Heart right ventricle (tissue), 16 donors: ENCODE measurements around the gene FBXO24. TPM values are rescaled to one million over a fixed set of nuclear protein-coding genes. Genes with fewer than 3 reads are reported as not detected.
"Not testable (repeated sequence)": the region's sequence is repeated elsewhere in the genome, so short reads cannot be mapped to it uniquely, and the experiment has no call there.

Experiments used
- ATAC-seq, 8 donors: fragments of 200-7000 bp; cut with Tn5 transposase; one replicate each; pipeline ENCODE4 v1.9.1; 2020; ENCODE audit warnings: mild to moderate bottlenecking in 8 of 8, moderate library complexity in 8 of 8, moderate number of reproducible peaks in 1 of 8
- DNase-seq, 2 donors: peaks; one replicate each; pipeline ENCODE4 v3.0.0-alpha.2; 2020
- H3K27ac ChIP-seq, 10 donors: fragments of 200-600 bp; sonication (generic) in 2 of 10; one replicate each; pipeline versions ENCODE4 v1.5.0 to v1.8.0; 2020 to 2022; ENCODE audit warnings: mild to moderate bottlenecking in 3 of 10
- H3K27me3 ChIP-seq, 7 donors: fragments of 200-600 bp; one replicate each; pipeline ENCODE4 v1.8.0; 2021 to 2022; ENCODE audit warnings: mild to moderate bottlenecking in 2 of 7
- H3K36me3 ChIP-seq, 9 donors: fragments of 200-600 bp; sonication (generic) in 1 of 9; one replicate each; pipeline versions ENCODE4 v1.5.0 to v1.8.0; 2020 to 2022; ENCODE audit warnings: mild to moderate bottlenecking in 2 of 9
- H3K4me1 ChIP-seq, 9 donors: fragments of 200-600 bp; sonication (generic) in 1 of 9; one replicate each; pipeline versions ENCODE4 v1.5.0 to v1.8.0; 2020 to 2022; ENCODE audit warnings: mild to moderate bottlenecking in 4 of 9
- H3K4me3 ChIP-seq, 10 donors: fragments of 200-600 bp; sonication (generic) in 2 of 10; one replicate each; pipeline versions ENCODE4 v1.5.0 to v1.8.0; 2020 to 2022; ENCODE audit warnings: mild to moderate bottlenecking in 7 of 10, moderate library complexity in 2 of 10
- H3K9me3 ChIP-seq, 11 donors: fragments of 200-600 bp in 10 of 11; sonication (generic) in 2 of 11; one replicate each; pipeline versions ENCODE4 v1.5.0 to v1.8.0; 2013 to 2022; ENCODE audit warnings: mild to moderate bottlenecking in 2 of 11, control low read depth in 1 of 11, moderate library complexity in 1 of 11
- WGBS, 2 donors: extraction: QIAGEN DNeasy Blood & Tissue Kit; methylation state at CpG; one replicate each; pipeline ENCODE4 v1.1.7; 2013; ENCODE audit warnings: inconsistent platforms in 1 of 2; 5-methylcytosine and 5-hydroxymethylcytosine counted together
- intact Hi-C, 10 donors: fragments of 100-400 bp; cut with DNase I; formaldehyde crosslinking; loops; one replicate each; pipeline versions ENCODE4 v1.11.1 to v1.14.2; 2022
- polyA plus RNA-seq, 2 donors: library from polyadenylated mRNA; stranded (reverse); fragments of 200-250 nt; gene quantifications; one replicate each; pipeline ENCODE4 v1.2.3, GENCODE V29; 2013
- total RNA-seq, 10 donors: library from RNA; stranded (reverse); fragmentation: NEBNext Ultra II Directional in 3 of 10; extraction: Animal tissue kit (Norgen Biotek cat#: 25700) in 3 of 10; gene quantifications; one replicate each; pipeline versions ENCODE4 v1.2.1 to v1.2.4, GENCODE V29; 2021 to 2023
- TF ChIP-seq, protein P1 (sequence below), 9 donors: fragments of 200-600 bp; sonication (generic) in 2 of 9; IDR thresholded peaks; one replicate each; pipeline versions ENCODE4 v1.5.0 to v1.8.0; 2021 to 2022; ENCODE audit warnings: antibody characterized with exemption in 9 of 9, mild to moderate bottlenecking in 5 of 9, moderate library complexity in 1 of 9
- donor health status: Arrhythmogenic right ventricular cardiomyopathy.
- donor health status: ischemic (EF 13 %, LVEDD 7.1; RV severe dilation, severe dysfunction).
- donor health status: healthy with polysubstance abuse.
- donor health status: DM: no; HTN: yes; CAD: no.
- donor health status: DM: no; HTN: no; CAD: no.
- donor health status: ischemic (EF 25% LVEDD 6.9; RV normal size, moderate dysfunction).
- donor health status: ischemic (EF 25% LVEDD 5.7; RV mildly dilated, moderate dysfunction).
- donor health status: healthy.
- donor health status: DM: yes; HTN: yes; CAD: no.
- donor health status: Ischemic cardiomyopathy.
- donor health status: ischemic (EF 35%, LVEDD 5.7; RV mildly dilated, moderate dysfunction).
- donor health status: nonischemic (EF 11% LVEDD 7.7; RV severe dilation, severe dysfunction).
- donor health status: DM: yes; HTN: yes; CAD: no.
- donor health status: PGD.
- donor health status: ischemic (EF 29% LVEDD 5.4; RV normal size, mild dysfunction).
- donor health status: nonischemic (EF 23%, LVEDD 6.1; RV moderate dilation, normal function).

Gene FBXO24
- total and polyA plus RNA-seq, 12 donors: 0.15 to 0.73 (median 0.40) TPM; not detected in 2

DNA sequence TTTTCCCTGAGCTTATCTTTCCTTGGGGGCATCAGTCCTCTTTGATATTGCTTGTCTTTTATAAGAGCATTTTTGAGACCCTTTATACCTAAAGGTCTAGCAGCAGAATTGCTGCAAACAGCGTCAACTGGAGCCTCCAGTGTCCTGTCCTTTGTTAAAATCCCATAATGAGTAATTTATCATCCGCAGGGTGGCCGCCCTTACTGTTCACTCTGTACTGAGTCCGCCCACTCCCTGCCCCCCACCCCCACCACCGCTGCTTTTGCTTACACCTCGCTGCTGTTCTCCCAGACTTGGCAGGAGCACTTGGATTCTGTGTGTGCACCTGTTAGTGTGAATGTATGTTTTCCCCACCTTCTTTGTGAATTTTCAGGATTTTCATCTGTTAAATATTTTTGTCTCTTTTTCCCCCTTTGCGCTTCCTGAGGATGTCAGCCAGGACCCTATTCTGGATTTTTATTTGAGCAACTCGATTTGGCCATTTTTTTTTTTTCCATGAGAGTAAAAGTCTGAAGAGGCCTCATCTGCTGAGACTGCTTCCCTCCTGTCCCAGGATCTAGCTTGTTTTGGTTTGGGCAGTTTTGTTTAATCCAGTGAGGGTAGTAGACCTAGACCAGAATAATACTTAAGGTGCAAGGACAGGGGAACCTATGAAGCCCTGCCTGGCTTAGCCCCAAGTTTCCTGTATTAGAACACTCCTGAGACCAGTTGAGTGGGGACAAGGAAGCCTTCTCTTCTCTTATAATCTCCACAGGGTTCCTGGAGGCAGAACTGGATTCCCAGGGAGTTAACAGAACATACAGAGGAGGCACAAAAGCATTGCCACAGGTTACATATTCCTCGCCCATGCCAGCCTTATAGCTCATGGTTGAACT, 39.0 kb upstream of the FBXO24 start:
- intact Hi-C loops: loop anchor here in 2 of 10 donors (5.0 kb wide), 2 partner anchors 65 to 70 kb away; partner anchors contain the start of genes NYAP1 (in 1 of the 2) and TSC22D4 (in 1 of the 2)
- Histone ChIP-seq H3K4me1 (peaks cover 23 to 75% (median 52%) of the 10 kb centered on the region in 9 donors), H3K4me3 (no peak overlapping the region), H3K27me3 (no peaks in the 10 kb centered on the region), H3K36me3 (peaks cover 0 to 33% (median 4%) of the 10 kb centered on the region in 9 donors), H3K9me3 (no peaks in the 10 kb centered on the region), H3K27ac (peak overlapping the region; percentile 63 to 94 (median 88))
- TF ChIP-seq, protein P1, sequence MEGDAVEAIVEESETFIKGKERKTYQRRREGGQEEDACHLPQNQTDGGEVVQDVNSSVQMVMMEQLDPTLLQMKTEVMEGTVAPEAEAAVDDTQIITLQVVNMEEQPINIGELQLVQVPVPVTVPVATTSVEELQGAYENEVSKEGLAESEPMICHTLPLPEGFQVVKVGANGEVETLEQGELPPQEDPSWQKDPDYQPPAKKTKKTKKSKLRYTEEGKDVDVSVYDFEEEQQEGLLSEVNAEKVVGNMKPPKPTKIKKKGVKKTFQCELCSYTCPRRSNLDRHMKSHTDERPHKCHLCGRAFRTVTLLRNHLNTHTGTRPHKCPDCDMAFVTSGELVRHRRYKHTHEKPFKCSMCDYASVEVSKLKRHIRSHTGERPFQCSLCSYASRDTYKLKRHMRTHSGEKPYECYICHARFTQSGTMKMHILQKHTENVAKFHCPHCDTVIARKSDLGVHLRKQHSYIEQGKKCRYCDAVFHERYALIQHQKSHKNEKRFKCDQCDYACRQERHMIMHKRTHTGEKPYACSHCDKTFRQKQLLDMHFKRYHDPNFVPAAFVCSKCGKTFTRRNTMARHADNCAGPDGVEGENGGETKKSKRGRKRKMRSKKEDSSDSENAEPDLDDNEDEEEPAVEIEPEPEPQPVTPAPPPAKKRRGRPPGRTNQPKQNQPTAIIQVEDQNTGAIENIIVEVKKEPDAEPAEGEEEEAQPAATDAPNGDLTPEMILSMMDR (IDR thresholded peaks at IDR 0.05): no peak
- ATAC-seq (no peak), DNase-seq (no peak)
- WGBS, 2 donors: 67 to 69% methylated on average over 9 of the region's 9 CpGs

DNA sequence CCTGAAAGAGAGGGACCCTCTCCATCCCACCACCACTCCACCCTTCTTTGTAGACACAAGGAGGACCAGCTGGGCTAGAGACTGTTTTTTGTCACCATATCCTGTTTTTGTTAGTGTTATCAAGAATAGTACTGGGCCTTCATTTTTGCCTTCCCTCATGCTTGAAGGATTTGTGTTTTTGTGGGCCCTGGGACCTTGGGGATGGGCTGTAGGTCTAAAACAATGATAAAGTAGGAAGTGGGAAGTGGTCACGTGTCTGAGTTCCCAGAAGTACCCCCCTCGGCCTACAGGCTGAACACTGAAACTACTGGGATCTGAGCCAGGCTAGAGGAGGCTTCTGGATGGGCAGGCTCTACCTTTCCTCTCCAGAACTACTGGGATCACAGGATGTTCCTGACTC, 38.3 kb upstream of the FBXO24 start:
- ATAC-seq (peak; percentile 32 to 65 (median 54)), DNase-seq (peak in 1 of 2 donors; percentile 62)
- peaks cover 23 to 75% (median 52%) of the 10 kb centered on the region in 9 donors for H3K4me1 ChIP-seq
- H3K27ac ChIP-seq: peak overlapping the region; percentile 63 to 94 (median 88)
- no peaks in the 10 kb centered on the region for H3K9me3 ChIP-seq
- intact Hi-C loops: loop anchor here in 2 of 10 donors (5.0 kb wide), 2 partner anchors 66 to 71 kb away; partner anchors contain the start of genes NYAP1 (in 1 of the 2) and TSC22D4 (in 1 of the 2)
- H3K36me3 ChIP-seq: peaks cover 0 to 40% (median 8%) of the 10 kb centered on the region in 9 donors
- WGBS, 2 donors: 14 to 15% methylated on average over 2 of the region's 2 CpGs
- TF ChIP-seq, protein P1 (IDR thresholded peaks at IDR 0.05): peak in 1 of 9 donors; percentile 12
- no peak overlapping the region for H3K4me3 ChIP-seq
- no peaks in the 10 kb centered on the region for H3K27me3 ChIP-seq

DNA sequence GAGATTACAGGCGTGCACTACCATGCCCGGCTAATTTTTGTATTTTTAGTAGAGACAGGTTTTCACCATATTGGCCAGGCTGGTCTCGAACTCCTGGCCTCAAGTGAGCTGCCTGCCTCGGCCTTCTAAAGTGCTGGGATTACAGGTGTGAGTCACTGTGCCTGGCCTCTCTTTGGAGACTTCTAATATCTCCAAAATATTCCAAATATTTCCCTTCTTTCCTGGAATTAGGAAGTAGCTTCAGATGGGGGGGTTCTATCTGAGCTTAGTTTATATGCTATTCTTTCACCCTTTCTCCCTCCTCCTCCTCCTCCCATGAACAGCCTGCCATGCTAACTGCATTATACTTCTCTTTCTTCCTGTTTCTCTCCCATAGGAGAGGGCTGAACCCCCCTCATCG, 37.7 kb upstream of the FBXO24 start:
- intact Hi-C loops: loop anchor here in 2 of 10 donors (5.0 kb wide), 2 partner anchors 66 to 71 kb away; partner anchors contain the start of genes NYAP1 (in 1 of the 2) and TSC22D4 (in 1 of the 2)
- peaks cover 23 to 72% (median 52%) of the 10 kb centered on the region in 9 donors for H3K4me1 ChIP-seq
- WGBS, 2 donors: 72 to 77% methylated on average over 5 of the region's 5 CpGs
- not testable (repeated sequence) for H3K27me3 ChIP-seq, DNase-seq, H3K4me3 ChIP-seq, ATAC-seq, H3K9me3 ChIP-seq
- peak overlapping the region; percentile 63 to 94 (median 88) for H3K27ac ChIP-seq
- H3K36me3 ChIP-seq: peaks cover 0 to 46% (median 8%) of the 10 kb centered on the region in 9 donors

DNA sequence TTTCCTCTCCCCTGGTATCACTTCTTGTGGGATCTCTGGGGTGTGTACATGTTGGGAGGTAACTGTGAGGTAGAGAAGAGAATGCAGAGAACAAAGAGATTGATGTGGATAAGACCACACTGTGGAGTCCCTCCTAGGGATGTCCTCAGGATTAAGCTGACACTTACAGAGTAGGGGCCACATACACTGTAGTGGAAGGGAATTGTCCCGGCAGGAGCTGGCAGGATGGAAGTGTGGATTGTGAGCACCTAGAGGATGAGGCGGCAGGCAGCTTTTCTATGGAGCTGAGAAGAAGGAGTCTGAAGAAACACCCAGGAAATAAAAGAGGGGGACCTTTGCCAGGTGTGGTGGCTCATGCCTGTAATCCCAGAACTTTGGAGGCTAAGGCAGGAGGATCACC, 33.6 kb upstream of the FBXO24 start:
- intact Hi-C loops: no loop called here
- Histone ChIP-seq H3K4me1 (peaks cover 8 to 36% (median 14%) of the 10 kb centered on the region in 9 donors), H3K4me3 (no peak overlapping the region), H3K27me3 (no peaks in the 10 kb centered on the region), H3K9me3 (no peaks in the 10 kb centered on the region), H3K36me3 (peaks cover 0 to 86% (median 19%) of the 10 kb centered on the region in 9 donors), H3K27ac (no peak overlapping the region)
- ATAC-seq (no peak), DNase-seq (no peak)
- 98 to 100% methylated on average over 2 of the region's 2 CpGs for WGBS, 2 donors
- TF ChIP-seq, protein P1 (IDR thresholded peaks at IDR 0.05): no peak
